ENCODE data around the gene ZNF92. TPM values are rescaled to one million over a fixed set of nuclear protein-coding genes. Genes with fewer than 3 reads are reported as not detected.

The ZNF92 gene
- polyA plus RNA-seq, 1 of the 3 experiments (the other 2 are of a cell fraction): 1.6 TPM

GRCh38 chr7:65371468-65371867, 2.2 kb upstream of the ZNF92 start:
- no peak overlapping the region for H3K4me3 ChIP-seq (ENCODE audit: low read depth in 2 of 2, low read length in 1 of 2)
- no peak overlapping the region for H3K9ac ChIP-seq
- no peaks in the 10 kb centered on the region for H3K9me3 ChIP-seq
- TF ChIP-seq JUND (IDR thresholded peaks at IDR 0.05) (no peak), USF2 (IDR thresholded peaks at IDR 0.05; ENCODE audit: borderline replicate concordance, low read depth, low read length) (no peak), CHD2 (IDR thresholded peaks at IDR 0.05; ENCODE audit: low read length, partially characterized antibody) (no peak), POLR2AphosphoS5 (IDR thresholded peaks at IDR 0.05; ENCODE audit: low read depth, low read length) (no peak), NFIC (IDR thresholded peaks at IDR 0.05; ENCODE audit: borderline replicate concordance) (no peak), SMC3 (IDR thresholded peaks at IDR 0.05; ENCODE audit: low read depth, low read length) (no peak), GABPA (IDR thresholded peaks at IDR 0.05; ENCODE audit: low read depth) (no peak), FOXJ3 (CRISPR knock-in tag; IDR thresholded peaks at IDR 0.05) (no peak), YY1 (IDR thresholded peaks at IDR 0.05; ENCODE audit: low read depth) (no peak), TEAD4 (IDR thresholded peaks at IDR 0.05; ENCODE audit: borderline replicate concordance, insufficient read depth) (no peak), PBX3 (IDR thresholded peaks at IDR 0.05) (no peak), REST (IDR thresholded peaks at IDR 0.05; ENCODE audit: low read depth, low read length) (no peak), GATA2 (CRISPR knock-in tag; IDR thresholded peaks at IDR 0.05) (no peak), NRF1 (IDR thresholded peaks at IDR 0.05; ENCODE audit: low read depth, low read length) (no peak), SIN3A (IDR thresholded peaks at IDR 0.05; ENCODE audit: borderline replicate concordance, low read depth, low read length) (no peak), ZBTB33 (IDR thresholded peaks at IDR 0.05; ENCODE audit: borderline replicate concordance, low read depth) (no peak), IRF3 (IDR thresholded peaks at IDR 0.05; ENCODE audit: low read depth, low read length) (no peak), CTCF (IDR thresholded peaks at IDR 0.05) (no peak), ELF1 (IDR thresholded peaks at IDR 0.05) (no peak)
- no peak overlapping the region for H3K27ac ChIP-seq (ENCODE audit: low read depth in 2 of 2, low read length in 1 of 2)
- peaks cover 26% of the 10 kb centered on the region for H3K79me2 ChIP-seq (ENCODE audit: insufficient read depth)
- peaks cover 7 to 10% of the 10 kb centered on the region in 2 experiments for H3K4me1 ChIP-seq (ENCODE audit: control insufficient read depth in 1 of 2, insufficient read depth in 2 of 2, low read depth in 1 of 2, low read length in 1 of 2)
- ChIA-PET CTCF (interaction anchor here (1.3 kb wide), 1 partner anchor 64 kb away, joined by 3 read pairs; no protein-coding TSS in a partner anchor), POLR2A (no interaction called here)
- H2AFZ ChIP-seq (ENCODE audit: low read depth): peak overlapping the region; percentile 35; the same call in 1 of the 2 replicates
- H3F3A ChIP-seq (replicated peaks; ENCODE audit: insufficient read depth): no peaks in the 10 kb centered on the region
- DNase-seq: no peak
- 88% methylated on average over 5 of the region's 5 CpGs for WGBS (ENCODE audit: low lambda C conversion rate)
- no peaks in the 10 kb centered on the region for H3K27me3 ChIP-seq (ENCODE audit: insufficient read depth)
- H3K9me2 ChIP-seq: no peaks in the 10 kb centered on the region
- no peak overlapping the region for H3K4me2 ChIP-seq
- H3K36me3 ChIP-seq (replicated peaks in 1 of 2; ENCODE audit: control insufficient read depth in 1 of 2, insufficient read depth in 2 of 2, low read length in 1 of 2): peaks cover 0 to under 1% of the 10 kb centered on the region in 2 experiments
- H4K20me1 ChIP-seq (ENCODE audit: insufficient read depth): peaks cover 8% of the 10 kb centered on the region; the same call in 1 of the 2 replicates
